GM18870 (cell line): ENCODE data around the gene PSEN1.

ENCODE experiments used
- ATAC-seq: cut with Tn5 transposase; IDR thresholded peaks from one replicate; pipeline ENCODE4 v1.9.1; 2021; ENCODE audit warnings: moderate library complexity; ENCODE audit not compliant: unreplicated experiment

Gene PSEN1

GRCh38 chr14:73266317-73266716, 130.0 kb downstream of the PSEN1 start:
- no peak for ATAC-seq

GRCh38 chr14:73267474-73267873, 131.2 kb downstream of the PSEN1 start:
- ATAC-seq, result no peak

GRCh38 chr14:73269729-73270531, 133.6 kb downstream of the PSEN1 start:
- ATAC-seq, result no peak

- ATAC-seq, result no peak
These were observed 136.1 kb downstream of the PSEN1 start for GRCh38 chr14:73272393-73272792.
